DOHH2 (cell line): ENCODE data around the gene CGNL1.

Experiments
- H3F3A ChIP-seq: fragments of 200-600 bp; sonication (generic), shearing (Covaris generic); 2 replicates; pipeline ENCODE4 v1.6.0; 2016; ENCODE audit warnings: antibody characterized with exemption, mild to moderate bottlenecking; ENCODE audit not compliant: control insufficient read depth, insufficient read depth
- H3K27ac ChIP-seq: fragments of 200-600 bp; sonication (generic); 2 replicates; pipeline ENCODE4 v1.5.1; 2014; ENCODE audit warnings: low read depth, mild to moderate bottlenecking, low read length, moderate library complexity
- H3K27me3 ChIP-seq: fragments of 200-600 bp; sonication (generic); 2 replicates; pipeline ENCODE4 v1.6.1; 2014; ENCODE audit warnings: mild to moderate bottlenecking, low read length, mixed read lengths; ENCODE audit not compliant: control insufficient read depth
- H3K36me3 ChIP-seq: fragments of 200-600 bp; sonication (generic); 2 replicates; pipeline ENCODE4 v1.6.1; 2014; ENCODE audit warnings: mild to moderate bottlenecking, low read length, moderate library complexity, mixed read lengths; ENCODE audit not compliant: control insufficient read depth
- H3K4me1 ChIP-seq: fragments of 200-600 bp; sonication (generic); 2 replicates; pipeline ENCODE4 v1.6.1; 2014; ENCODE audit warnings: mild to moderate bottlenecking, low read length, mixed read lengths; ENCODE audit not compliant: control insufficient read depth
- H3K4me2 ChIP-seq: fragments of 200-600 bp; sonication (generic); 2 replicates; pipeline ENCODE4 v1.6.0; 2014; ENCODE audit warnings: mild to moderate bottlenecking, low read length, moderate library complexity
- H3K4me3 ChIP-seq: fragments of 200-600 bp; sonication (generic); 2 replicates; pipeline ENCODE4 v1.5.1; 2014; ENCODE audit warnings: mild to moderate bottlenecking, low read length, mixed read lengths
- H3K79me2 ChIP-seq: fragments of 200-600 bp; sonication (generic); 2 replicates; pipeline ENCODE4 v1.6.1; 2014; ENCODE audit warnings: mild to moderate bottlenecking, low read length, mixed read lengths; ENCODE audit not compliant: control insufficient read depth
- H3K9me2 ChIP-seq: fragments of 200-600 bp; sonication (generic); replicated peaks from 2 replicates; pipeline ENCODE4 v1.6.1; 2014; ENCODE audit warnings: mild to moderate bottlenecking, low read length, mixed read lengths; ENCODE audit not compliant: control insufficient read depth
- H3K9me3 ChIP-seq: fragments of 200-600 bp; sonication (generic); 2 replicates; pipeline ENCODE4 v1.6.1; 2014; ENCODE audit warnings: antibody characterized with exemption, low read length, mixed read lengths; ENCODE audit not compliant: control insufficient read depth, insufficient read depth
- H4K20me1 ChIP-seq: fragments of 200-600 bp; sonication (generic); 2 replicates; pipeline ENCODE4 v1.6.0; 2014; ENCODE audit warnings: low read depth, mild to moderate bottlenecking, antibody characterized with exemption, low read length, moderate library complexity; ENCODE audit not compliant: control insufficient read depth, insufficient read depth
- CTCF ChIP-seq: fragments of 200-600 bp; sonication (generic); IDR thresholded peaks from one replicate; pipeline ENCODE4 v1.5.1; 2014; ENCODE audit warnings: antibody characterized with exemption, mild to moderate bottlenecking, low read depth, low read length; ENCODE audit not compliant: poor library complexity, severe bottlenecking
- EZH2phosphoT487 ChIP-seq: fragments of 200-600 bp; sonication (generic); IDR thresholded peaks from 2 replicates; pipeline ENCODE4 v1.6.1; 2017; ENCODE audit warnings: borderline replicate concordance, mild to moderate bottlenecking, antibody characterized with exemption, low read length, moderate library complexity, mixed read lengths

Gene CGNL1

GRCh38 chr15:57384024-57384423, 7.7 kb downstream of the CGNL1 start:
- Histone ChIP-seq H3K79me2 (no peaks in the 10 kb centered on the region), H3K4me2 (no peak overlapping the region), H3K27me3 (peaks cover 6% of the 10 kb centered on the region; the same call in 1 of the 2 replicates), H3K4me3 (no peak overlapping the region), H3K9me3 (no peaks in the 10 kb centered on the region), H3K36me3 (no peaks in the 10 kb centered on the region), H4K20me1 (no peaks in the 10 kb centered on the region), H3K4me1 (no peaks in the 10 kb centered on the region), H3K9me2 (no peaks in the 10 kb centered on the region), H3F3A (no peaks in the 10 kb centered on the region), H3K27ac (no peak overlapping the region)
- no peak for TF ChIP-seq CTCF
- TF ChIP-seq EZH2phosphoT487 = no peak

GRCh38 chr15:57384816-57385215, 8.5 kb downstream of the CGNL1 start:
- H3K36me3 ChIP-seq = no peaks in the 10 kb centered on the region
- TF ChIP-seq CTCF (no peak), EZH2phosphoT487 (no peak)
- no peaks in the 10 kb centered on the region for H3K4me1 ChIP-seq
- H3K27ac ChIP-seq = no peak overlapping the region
- no peaks in the 10 kb centered on the region for H3K9me3 ChIP-seq
- no peaks in the 10 kb centered on the region for H3K9me2 ChIP-seq
- no peak overlapping the region for H3K4me2 ChIP-seq
- H3K27me3 ChIP-seq = peaks cover 6% of the 10 kb centered on the region; the same call in 1 of the 2 replicates
- no peaks in the 10 kb centered on the region for H4K20me1 ChIP-seq
- no peak overlapping the region for H3K4me3 ChIP-seq
- no peaks in the 10 kb centered on the region for H3F3A ChIP-seq
- no peaks in the 10 kb centered on the region for H3K79me2 ChIP-seq

DNA sequence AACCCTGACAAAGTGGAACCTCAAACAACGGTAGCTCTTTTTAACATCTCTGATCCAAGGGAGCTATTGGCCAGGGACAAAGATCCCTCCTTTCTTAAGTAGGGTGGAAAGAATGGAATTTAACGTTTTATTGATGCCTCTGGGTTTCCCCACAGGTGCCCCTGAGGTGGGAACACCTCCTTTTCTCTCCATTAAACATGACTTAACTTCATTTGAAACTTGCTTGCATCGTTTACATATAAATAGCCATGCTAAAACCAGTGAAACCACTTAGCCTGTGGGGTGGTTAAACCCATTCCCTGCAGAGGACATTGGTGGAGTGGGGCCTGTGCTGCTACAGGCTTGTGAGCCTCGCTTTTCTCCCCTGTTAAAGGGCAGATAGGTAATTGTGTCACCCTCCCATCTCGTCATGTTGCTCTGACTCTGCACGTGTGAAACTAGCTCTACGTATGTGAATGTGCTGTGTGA, 9.7 kb downstream of the CGNL1 start:
- no peak overlapping the region for H3K4me2 ChIP-seq
- no peaks in the 10 kb centered on the region for H3K79me2 ChIP-seq
- H3K36me3 ChIP-seq = no peaks in the 10 kb centered on the region
- H3K27ac ChIP-seq = no peak overlapping the region
- no peaks in the 10 kb centered on the region for H4K20me1 ChIP-seq
- no peak overlapping the region for H3K4me3 ChIP-seq
- H3K9me2 ChIP-seq = no peaks in the 10 kb centered on the region
- H3K9me3 ChIP-seq = no peaks in the 10 kb centered on the region
- peaks cover 6% of the 10 kb centered on the region; the same call in 1 of the 2 replicates for H3K27me3 ChIP-seq
- no peak for TF ChIP-seq EZH2phosphoT487
- TF ChIP-seq CTCF = no peak
- no peaks in the 10 kb centered on the region for H3K4me1 ChIP-seq
- H3F3A ChIP-seq = no peaks in the 10 kb centered on the region
